Cortex of kidney (tissue), 1 donor: ENCODE results near the gene CCSER2.

Source experiments
- DNase-seq: peaks from one replicate; lab custom pipeline; 2025; lab: John Stamatoyannopoulos, UW

Gene CCSER2

DNA sequence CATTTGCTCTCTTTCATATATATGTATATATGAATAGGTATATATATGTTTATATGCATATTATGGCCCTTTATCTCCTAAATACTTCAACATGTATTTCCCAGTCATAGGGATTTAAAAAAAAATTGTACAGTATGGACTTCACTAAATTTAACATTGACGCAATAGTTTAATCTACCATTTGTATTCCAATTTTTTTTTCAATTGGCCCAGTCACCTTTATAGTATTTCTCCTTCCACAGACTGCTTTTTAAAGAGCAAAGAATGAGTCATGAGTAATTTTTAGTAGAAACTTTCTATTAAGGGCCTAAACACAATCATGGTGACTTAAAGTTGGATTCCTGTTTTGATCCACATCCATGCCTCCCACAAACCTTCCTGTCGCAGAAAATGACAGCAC, 20.5 kb downstream of the CCSER2 start:
- DNase-seq = no peak

GRCh38 chr10:84352251-84352842, 24.0 kb downstream of the CCSER2 start:
- DNase-seq = no peak

- DNase-seq = no peak
These were observed 24.8 kb downstream of the CCSER2 start for GRCh38 chr10:84353052-84353803.

GRCh38 chr10:84354623-84355022, 26.2 kb downstream of the CCSER2 start:
- no peak for DNase-seq

GRCh38 chr10:84355106-84355505, 26.7 kb downstream of the CCSER2 start:
- no peak for DNase-seq

DNA sequence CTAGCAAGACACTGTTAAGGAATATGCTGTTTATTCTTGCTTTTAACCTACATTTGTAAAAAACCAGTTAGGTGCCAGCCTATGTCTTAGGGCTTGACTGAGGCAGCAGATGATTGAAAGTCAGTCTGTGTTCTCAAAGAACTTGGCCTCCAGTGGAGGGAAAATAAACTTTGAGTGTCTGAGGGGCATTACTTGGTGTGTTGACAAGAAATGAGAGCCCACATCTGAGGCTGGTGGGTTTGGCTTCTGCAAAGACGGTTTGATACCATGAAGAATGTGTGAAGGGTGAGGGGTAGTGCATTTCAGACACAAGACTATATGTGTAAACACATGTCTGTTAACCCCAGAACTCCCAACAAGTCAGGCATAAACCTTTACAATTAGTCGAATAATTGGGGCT, 28.5 kb downstream of the CCSER2 start:
- no peak for DNase-seq

GRCh38 chr10:84358743-84359142, 30.4 kb downstream of the CCSER2 start:
- no peak for DNase-seq

- no peak for DNase-seq
These were observed 32.4 kb downstream of the CCSER2 start for GRCh38 chr10:84360637-84361365.

GRCh38 chr10:84365335-84365881, 37.0 kb downstream of the CCSER2 start:
- no peak for DNase-seq

GRCh38 chr10:84366041-84366440, 37.7 kb downstream of the CCSER2 start:
- no peak for DNase-seq

GRCh38 chr10:84367256-84367655, 38.9 kb downstream of the CCSER2 start:
- no peak for DNase-seq

GRCh38 chr10:84368828-84369227, 40.4 kb downstream of the CCSER2 start:
- no peak for DNase-seq

DNA sequence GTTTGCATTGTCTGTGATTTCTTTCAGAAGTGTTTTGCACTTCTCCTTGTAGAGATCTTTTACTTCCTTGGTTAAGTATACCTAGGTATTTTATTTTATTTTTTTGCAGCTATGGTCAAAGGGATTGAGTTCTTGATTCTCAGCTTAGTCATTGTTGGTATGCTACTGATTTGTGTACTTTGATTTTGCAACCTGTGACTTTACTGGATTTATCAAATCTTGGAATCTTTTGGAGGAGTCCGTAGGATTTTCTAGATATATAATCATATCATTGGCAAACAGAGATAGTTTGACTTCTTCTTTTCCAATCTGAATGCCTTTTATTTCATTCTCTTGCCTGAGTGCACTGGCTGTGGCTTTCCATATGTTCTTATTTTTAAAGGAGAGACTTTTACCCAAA, 41.9 kb downstream of the CCSER2 start:
- DNase-seq = no peak

GRCh38 chr10:84371944-84372343, 43.6 kb downstream of the CCSER2 start:
- no peak for DNase-seq

GRCh38 chr10:84373000-84373399, 44.6 kb downstream of the CCSER2 start:
- DNase-seq = no peak

DNA sequence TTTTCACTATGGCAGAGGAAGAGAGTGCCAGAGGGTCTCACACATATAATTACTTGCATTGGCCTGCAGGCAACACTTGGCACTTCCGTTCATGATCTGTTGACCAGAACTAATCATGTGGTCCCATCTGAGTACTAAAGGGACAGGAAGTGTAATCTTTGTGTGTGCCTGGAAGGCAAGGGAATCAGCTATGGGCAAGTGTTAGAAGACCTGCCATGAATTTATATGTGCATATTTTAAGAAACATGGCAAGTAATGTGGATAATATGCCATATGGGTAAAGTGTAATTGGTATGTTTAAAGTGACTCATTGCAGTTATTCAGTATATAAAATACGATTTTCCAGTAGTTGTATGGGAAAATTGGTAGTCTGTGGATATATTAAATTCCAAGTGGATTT, 46.1 kb downstream of the CCSER2 start:
- DNase-seq = no peak

DNA sequence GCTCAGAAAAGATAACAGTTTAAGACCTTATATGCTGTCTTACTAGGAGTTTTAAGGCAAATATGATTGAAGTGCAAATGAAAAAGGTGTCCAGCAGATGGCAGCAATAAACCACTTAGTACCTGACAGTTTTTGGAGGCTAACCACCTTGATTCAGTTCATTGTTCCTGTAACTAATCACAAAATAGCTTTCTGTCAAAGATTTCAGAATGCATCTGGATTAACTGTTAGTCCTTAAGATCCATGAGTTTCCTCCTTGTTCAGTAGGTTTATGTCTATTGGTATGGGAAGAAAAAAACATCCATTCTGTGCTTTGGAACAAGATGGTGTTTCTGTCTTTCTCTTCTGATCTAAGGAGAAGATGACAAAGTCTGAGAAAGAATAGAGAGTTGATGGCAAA, 46.6 kb downstream of the CCSER2 start:
- no peak for DNase-seq

GRCh38 chr10:84375881-84376280, 47.5 kb downstream of the CCSER2 start:
- DNase-seq = no peak

GRCh38 chr10:84388148-84388547, 59.8 kb downstream of the CCSER2 start:
- DNase-seq = no peak

- DNase-seq = no peak
These were observed 62.0 kb downstream of the CCSER2 start for GRCh38 chr10:84390364-84390763.

DNA sequence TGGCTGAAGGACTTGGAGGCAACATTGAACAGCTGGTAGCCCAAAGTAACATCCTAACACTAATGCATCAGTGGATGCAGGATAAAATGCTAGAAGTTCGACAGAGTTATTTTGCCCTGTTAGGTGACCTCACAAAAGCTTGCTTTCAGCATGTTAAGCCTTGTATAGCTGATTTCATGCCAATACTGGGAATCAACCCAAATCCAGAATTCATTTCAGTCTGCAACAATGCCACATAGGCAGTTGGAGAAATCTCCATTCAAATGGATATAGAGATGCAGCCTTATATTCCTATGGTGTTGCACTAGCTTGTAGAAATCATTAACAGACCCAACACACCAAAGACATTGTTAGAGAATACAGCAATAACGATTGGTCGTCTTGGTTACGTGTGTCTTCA, 62.9 kb downstream of the CCSER2 start:
- DNase-seq = no peak

- no peak for DNase-seq
These were observed 63.8 kb downstream of the CCSER2 start for GRCh38 chr10:84392181-84392580.

DNA sequence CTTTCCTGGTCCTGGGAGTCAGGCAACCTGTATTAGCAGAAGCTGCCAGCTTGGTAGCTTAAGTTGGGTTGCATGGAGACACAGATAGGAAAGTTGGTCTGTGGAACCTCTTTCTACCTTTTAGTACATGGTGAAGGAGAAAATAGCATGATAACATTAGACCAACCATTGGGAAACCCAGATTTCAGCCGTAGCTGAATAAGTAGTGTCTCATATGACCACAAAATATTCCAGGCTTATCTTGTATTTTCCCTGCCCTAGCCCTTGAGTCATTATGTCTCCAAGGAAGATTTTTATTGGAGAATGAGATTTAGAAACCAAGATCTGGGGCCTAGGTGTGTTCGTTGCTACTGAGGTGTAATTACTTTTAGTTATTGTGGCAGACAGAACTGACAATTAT, 67.2 kb downstream of the CCSER2 start:
- no peak for DNase-seq
